ENCODE results near the gene MXD4. TPM values are rescaled to one million over a fixed set of nuclear protein-coding genes. Genes with fewer than 3 reads are reported as not detected.

Gene MXD4
- polyA plus RNA-seq, 1 experiment = 46.0 TPM

DNA sequence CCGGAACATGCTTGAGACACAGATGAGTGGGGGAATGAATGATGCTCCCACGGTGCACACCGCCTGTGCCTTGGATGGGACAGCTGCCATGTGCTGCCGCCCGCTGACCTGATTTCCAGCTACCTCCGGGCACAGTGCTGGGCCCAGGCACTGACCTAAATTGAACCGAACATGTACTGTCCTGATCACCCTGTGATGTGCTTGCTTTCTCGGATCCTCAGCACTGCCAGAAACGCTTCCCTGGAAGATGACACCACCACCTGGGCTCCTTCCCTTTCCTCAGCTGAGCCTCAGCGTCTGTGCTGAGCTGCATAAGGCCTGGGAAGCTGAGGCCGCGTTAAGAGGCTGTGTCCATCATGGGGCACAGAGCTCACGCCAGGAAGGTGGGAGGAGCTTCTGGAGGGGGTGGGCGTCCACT lies 39.3 kb upstream of the MXD4 start:
- TF ChIP-seq, protein P1, sequence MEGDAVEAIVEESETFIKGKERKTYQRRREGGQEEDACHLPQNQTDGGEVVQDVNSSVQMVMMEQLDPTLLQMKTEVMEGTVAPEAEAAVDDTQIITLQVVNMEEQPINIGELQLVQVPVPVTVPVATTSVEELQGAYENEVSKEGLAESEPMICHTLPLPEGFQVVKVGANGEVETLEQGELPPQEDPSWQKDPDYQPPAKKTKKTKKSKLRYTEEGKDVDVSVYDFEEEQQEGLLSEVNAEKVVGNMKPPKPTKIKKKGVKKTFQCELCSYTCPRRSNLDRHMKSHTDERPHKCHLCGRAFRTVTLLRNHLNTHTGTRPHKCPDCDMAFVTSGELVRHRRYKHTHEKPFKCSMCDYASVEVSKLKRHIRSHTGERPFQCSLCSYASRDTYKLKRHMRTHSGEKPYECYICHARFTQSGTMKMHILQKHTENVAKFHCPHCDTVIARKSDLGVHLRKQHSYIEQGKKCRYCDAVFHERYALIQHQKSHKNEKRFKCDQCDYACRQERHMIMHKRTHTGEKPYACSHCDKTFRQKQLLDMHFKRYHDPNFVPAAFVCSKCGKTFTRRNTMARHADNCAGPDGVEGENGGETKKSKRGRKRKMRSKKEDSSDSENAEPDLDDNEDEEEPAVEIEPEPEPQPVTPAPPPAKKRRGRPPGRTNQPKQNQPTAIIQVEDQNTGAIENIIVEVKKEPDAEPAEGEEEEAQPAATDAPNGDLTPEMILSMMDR (IDR thresholded peaks at IDR 0.05; ENCODE audit: low read depth, low read length) = no peak
- Histone ChIP-seq H3K27me3 (ENCODE audit: control insufficient read depth, insufficient read depth, low read length) (peaks cover 21% of the 10 kb centered on the region), H3K4me3 (ENCODE audit: low read depth, low read length) (no peak overlapping the region), H3K27ac (ENCODE audit: low read depth, low read length) (no peak overlapping the region), H3K9me3 (ENCODE audit: control insufficient read depth, insufficient read depth, low read length) (peaks cover 46% of the 10 kb centered on the region)
- ChIA-PET CTCF (no interaction called here), POLR2A (no interaction called here)
- no peak for DNase-seq (ENCODE audit: low read depth, low spot score)

DNA sequence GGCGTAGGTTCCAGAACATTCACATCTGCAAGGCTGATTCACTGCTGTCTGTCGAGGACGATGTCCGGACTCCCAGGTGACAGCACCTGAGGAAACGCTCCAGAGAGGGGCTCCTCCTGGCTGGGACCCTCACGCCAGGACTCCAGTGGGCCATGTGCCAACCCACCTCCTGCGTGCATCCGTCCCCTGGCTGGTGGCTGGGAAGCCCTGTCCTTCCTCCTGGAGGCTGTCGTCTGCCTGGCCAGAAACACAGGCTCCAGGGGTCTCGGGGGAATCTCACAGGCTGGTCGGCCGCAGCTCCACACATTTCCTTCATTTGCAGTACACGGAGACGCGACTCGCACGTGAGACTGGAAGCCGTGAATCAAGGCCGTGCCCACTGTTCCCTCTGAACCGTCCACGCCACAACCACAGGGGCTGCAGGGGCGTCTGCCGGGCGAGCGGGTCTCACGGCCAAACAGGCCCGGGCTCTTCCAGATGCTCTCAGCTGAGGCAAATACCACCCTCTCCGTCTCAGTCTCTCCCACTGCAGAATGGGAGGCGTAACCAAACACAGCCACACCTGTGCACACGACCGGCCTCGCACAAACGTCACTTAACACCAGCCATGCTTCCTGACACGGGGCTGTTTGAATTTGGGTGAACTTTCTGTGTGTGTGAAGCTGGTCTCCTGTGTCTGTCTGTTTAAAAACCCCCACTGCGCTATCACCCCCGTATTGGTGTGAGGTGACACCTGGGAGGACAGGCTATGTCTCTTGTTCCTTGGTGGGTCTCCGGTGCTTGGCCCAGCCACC lies 38.7 kb upstream of the MXD4 start:
- POLR2A ChIA-PET = no interaction called here
- TF ChIP-seq, protein P1 (IDR thresholded peaks at IDR 0.05; ENCODE audit: low read depth, low read length) = no peak
- peaks cover 43% of the 10 kb centered on the region for H3K9me3 ChIP-seq (ENCODE audit: control insufficient read depth, insufficient read depth, low read length)
- CTCF ChIA-PET = interaction anchor here (0.7 kb wide), 1 partner anchor 54 kb away, joined by 3 read pairs; no protein-coding TSS in a partner anchor
- H3K27me3 ChIP-seq (ENCODE audit: control insufficient read depth, insufficient read depth, low read length) = peaks cover 17% of the 10 kb centered on the region
- no peak for DNase-seq (ENCODE audit: low read depth, low spot score)
- no peak overlapping the region for H3K27ac ChIP-seq (ENCODE audit: low read depth, low read length)
- no peak overlapping the region for H3K4me3 ChIP-seq (ENCODE audit: low read depth, low read length)

DNA sequence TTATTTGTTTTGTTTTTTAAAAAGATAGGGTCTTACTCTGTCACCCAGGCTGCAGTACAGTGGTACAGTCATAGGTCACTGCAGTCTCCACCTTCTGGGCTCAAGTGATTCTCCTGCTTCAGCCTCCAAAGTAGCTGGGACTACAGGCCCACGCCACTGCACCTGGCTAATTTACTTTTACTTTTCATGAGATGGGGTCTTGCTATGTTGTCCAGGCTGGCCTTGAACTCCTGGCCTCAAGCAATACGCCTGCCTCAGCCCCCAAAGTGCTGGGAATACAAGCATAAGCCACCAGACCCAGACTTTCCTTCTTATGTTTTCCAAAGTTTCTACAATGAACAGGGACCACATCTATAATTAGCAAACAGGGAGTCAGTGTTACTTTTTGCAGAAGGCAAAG lies 37.9 kb upstream of the MXD4 start:
- Histone ChIP-seq H3K27me3 (ENCODE audit: control insufficient read depth, insufficient read depth, low read length) (peaks cover 17% of the 10 kb centered on the region), H3K9me3 (ENCODE audit: control insufficient read depth, insufficient read depth, low read length) (peaks cover 36% of the 10 kb centered on the region), H3K4me3 (ENCODE audit: low read depth, low read length) (no peak overlapping the region), H3K27ac (ENCODE audit: low read depth, low read length) (no peak overlapping the region)
- ChIA-PET POLR2A (no interaction called here), CTCF (interaction anchor here (0.7 kb wide), 1 partner anchor 55 kb away, joined by 3 read pairs; no protein-coding TSS in a partner anchor)
- DNase-seq (ENCODE audit: low read depth, low spot score) = no peak
- TF ChIP-seq, protein P1 (IDR thresholded peaks at IDR 0.05; ENCODE audit: low read depth, low read length) = no peak

DNA sequence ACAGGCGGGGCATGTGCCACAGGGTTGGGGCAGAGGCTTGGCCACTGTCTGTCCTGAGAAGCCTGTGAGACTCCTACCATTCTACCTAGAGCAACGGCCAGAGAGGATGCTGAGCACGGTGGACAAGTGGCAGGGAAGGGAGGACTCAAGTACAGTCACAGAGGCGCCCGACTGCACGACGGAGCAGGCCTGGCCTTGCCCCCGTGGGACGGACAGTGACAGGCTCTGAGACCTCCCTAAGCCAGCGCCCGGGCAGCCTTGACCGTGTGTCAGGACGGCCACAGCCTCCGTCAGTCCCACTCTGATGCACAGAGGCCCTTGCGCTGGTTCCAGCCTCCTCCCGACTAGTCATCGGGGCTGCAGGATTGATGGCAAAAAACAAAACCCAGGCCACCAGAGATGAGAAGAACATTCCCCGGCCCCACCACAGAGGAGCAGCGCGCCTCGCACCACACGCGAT lies 36.7 kb upstream of the MXD4 start:
- Histone ChIP-seq H3K27ac (ENCODE audit: low read depth, low read length) (no peak overlapping the region), H3K4me3 (ENCODE audit: low read depth, low read length) (no peak overlapping the region), H3K27me3 (ENCODE audit: control insufficient read depth, insufficient read depth, low read length) (peaks cover 19% of the 10 kb centered on the region), H3K9me3 (ENCODE audit: control insufficient read depth, insufficient read depth, low read length) (peaks cover 24% of the 10 kb centered on the region)
- POLR2A ChIA-PET = no interaction called here
- CTCF ChIA-PET = no interaction called here
- DNase-seq (ENCODE audit: low read depth, low spot score) = no peak
- TF ChIP-seq, protein P1 (IDR thresholded peaks at IDR 0.05; ENCODE audit: low read depth, low read length) = no peak

All from AG04450 (cell line).